ENCODE measurements around the gene ENDOV. TPM values are rescaled to one million over a fixed set of nuclear protein-coding genes. Genes with fewer than 3 reads are reported as not detected.

The ENDOV gene
- total RNA-seq, 1 donor from 2014 or later = 9.9 TPM

- DNase-seq = no peak
Measured at GRCh38 chr17:80468242-80468641, 53.3 kb downstream of the ENDOV start.

DNA sequence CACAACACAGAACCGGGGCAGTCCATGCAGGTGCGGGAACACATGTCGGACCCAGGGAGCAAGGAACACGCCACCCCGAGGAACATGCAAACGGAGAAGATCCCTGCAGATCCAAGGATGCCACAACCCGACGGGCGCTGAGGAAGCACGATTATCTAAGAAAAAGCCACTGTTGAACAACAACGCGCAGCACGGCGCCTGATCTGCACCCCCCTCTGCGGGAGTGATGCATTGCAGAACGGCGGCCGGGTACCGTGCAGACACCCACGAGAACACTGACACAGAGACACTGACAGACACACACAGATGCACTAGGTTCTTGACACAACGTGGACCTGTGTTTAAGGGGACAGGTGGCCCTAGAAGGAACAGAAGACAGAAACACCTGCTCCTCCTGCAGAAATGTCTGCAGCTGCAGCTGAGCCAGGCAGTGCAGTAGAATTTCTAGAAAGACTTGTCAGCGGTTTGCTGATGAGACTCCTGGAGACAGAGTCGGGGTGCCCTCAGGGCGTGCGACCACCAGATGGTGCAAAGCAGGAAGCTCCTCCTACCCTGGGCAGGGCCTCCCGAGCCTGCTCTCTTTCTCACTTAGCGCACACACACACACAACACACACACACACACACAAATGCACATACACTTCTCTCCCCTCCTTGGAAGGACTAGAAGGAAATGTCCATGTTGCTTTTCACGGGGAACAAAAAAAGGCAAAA is 54.0 kb downstream of the ENDOV start:
- DNase-seq = no peak

- DNase-seq = no peak
Measured at GRCh38 chr17:80469667-80470066, 54.7 kb downstream of the ENDOV start.

- DNase-seq = no peak
Measured at GRCh38 chr17:80470603-80471002, 55.6 kb downstream of the ENDOV start.

DNA sequence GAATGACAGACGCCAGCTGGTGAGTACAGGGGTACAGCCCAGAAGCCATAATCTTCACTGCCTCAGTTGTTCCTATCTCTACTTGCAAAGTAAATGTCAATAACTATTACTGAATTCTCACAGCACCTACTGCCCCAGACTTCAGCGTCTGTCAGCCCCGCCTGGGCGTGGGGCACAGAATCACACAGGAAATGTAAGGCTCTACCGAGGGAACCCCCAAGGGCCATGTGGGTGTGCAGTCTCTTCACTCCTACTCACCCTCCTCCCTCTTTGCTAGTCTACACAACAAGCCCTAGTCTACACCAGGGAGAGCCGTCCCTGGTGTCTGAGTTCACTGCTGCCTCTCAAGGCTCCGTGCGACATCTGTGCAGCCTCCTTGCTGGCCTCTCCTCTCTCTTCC is 57.0 kb downstream of the ENDOV start:
- no peak for DNase-seq

DNA sequence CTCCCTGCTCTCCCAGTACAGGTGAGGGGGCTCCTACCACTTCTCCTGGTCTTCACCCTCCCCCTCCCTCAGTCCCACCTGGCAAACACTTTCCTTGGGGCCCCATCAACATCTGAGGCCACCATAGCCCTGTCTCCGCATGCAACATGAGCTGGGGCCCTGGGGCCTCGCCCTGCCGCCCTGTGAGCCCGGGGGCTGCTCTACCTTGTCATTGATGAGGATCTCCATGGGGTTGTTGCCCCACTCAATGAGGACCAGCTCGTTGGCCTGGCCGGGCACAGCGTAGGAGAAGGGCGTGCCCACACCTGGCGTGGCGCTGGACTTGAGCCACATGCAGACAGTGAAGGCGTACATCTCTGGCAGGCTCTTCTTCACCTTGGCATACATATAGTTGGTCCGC is 58.0 kb downstream of the ENDOV start:
- no peak for DNase-seq

DNA sequence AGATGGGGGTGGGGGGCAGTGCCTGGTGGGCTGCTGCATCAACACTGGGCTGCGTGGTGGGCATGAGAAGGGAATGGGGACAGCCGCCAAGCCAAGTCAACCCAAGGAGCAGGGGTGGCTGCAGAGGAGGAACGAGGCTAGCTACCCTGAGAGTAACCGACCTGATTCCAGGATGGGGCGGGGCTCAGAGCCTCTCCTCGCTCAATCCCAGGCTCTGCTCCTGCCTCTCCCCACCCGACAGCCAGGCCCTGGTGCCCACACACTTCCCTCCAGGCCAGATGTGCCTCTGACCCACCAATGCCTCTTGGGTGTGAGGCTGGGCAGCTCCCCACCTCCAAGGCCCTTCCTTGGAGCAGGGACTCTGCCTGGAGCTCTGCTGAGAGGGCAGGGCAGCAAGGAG is 58.7 kb downstream of the ENDOV start:
- DNase-seq = no peak

DNA sequence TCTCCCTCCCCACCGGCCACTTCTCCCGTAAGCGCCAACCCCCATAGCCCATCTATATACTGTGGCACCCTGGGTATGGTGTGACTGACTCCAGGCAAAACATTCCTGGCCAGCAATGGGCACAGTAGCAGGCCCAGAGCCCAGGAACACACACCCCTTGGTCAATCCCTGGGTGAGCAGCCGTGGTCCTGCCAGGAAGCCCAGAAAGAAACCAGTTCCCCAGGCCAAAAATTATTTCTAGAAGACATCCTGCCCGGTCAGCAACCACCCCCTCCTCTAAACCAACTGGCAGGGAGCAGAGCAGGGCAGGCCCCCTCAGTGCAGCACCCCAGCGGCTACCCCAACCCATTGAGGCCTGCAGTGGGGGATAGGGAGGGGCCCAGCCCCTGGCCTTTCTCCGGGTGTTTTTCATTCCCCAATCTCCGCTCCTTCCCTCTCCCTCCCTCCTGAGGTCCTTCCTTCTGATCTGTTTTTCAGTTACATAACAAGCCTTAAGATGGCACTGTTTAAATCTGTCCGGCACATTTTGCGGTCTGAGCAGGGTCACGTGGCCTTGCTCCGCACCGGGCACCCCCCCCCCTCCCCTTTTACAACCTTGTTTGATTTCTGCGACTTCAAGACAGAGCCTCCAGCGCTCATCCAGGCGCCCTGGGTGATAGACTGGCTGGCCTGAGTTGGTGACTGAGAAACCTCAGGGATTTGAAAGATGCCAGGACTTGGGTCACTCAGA is 59.4 kb downstream of the ENDOV start:
- DNase-seq = no peak

DNA sequence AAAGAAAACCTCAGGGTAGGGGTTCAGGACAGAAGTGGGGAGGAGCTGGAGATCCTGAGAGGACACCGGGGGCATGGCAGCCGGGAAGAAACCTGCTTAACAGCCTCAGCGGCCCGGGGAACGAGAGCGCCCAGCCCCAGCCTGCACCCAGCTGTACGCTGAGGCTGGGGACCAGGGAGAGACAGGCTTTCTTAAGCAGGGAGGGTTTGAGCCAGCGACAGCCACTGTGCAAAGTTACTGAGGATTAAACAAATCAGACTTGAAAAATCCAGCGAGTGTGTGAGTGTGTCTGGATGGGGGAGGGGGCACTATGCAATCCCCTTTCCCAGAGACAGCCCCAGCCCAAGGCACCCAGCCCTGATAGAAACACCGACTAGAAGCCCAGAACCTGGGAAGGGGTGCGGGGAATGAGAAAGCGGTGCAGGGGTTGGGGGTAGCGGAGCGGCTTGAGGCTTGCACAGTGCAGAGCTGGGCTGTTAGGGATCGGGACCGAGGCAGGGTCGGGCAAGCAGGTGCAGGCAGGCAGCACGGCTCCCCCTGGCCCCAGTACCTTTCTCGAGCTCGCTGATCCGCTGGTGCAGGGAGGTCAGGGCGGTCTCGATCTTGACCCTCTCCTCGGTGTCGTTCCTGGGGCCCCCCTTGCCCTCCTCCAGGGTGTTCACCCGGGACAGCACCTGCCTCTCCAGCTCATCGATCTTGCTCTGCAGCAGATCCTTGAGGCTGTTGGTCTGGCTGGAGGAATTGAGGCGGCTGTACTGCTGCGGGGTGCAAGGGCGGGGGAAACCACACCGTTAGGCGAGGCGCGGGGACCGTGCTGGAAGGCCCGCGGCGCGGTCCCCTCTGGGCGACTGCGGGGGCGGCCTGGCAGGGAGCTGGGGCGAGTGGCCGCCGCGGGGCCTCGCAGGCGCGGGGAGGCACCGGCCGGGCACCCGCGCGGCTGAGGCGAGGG is 60.3 kb downstream of the ENDOV start:
- DNase-seq = no peak

GRCh38 chr17:80475910-80476876 is 61.2 kb downstream of the ENDOV start, which contains the start of gene NPTX1:
TSS of gene NPTX1 (minus strand) at chr17:80476607. CDS start at chr17:80476446, 161 bp downstream.
- no peak for DNase-seq

GRCh38 chr17:80476877-80477646 is 62.1 kb downstream of the ENDOV start:
- no peak for DNase-seq

- no peak for DNase-seq
Measured at GRCh38 chr17:80477647-80478478, 62.9 kb downstream of the ENDOV start.

GRCh38 chr17:80478487-80479245 is 63.7 kb downstream of the ENDOV start:
- no peak for DNase-seq

- DNase-seq = no peak
Measured at GRCh38 chr17:80479246-80479566, 64.2 kb downstream of the ENDOV start.

DNA sequence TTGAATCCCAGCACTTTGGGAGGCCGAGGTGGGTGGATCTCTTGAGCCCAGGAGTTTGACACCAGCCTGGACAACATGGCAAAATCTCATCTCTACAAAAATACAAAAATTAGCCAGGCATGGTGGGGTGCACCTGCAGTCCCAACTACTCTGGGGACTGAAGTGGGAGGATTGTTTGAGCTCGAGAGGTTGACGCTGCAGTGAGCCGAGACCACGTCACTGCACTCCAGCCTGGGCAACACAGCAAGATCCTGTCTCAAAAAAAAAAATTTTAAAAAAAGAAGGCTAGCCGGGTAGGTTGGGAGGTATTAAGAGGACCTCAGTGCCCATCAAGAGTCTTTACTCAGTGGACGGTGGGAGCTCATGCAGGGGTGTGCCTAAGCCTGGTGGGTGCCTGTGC is 65.3 kb downstream of the ENDOV start:
- no peak for DNase-seq

DNA sequence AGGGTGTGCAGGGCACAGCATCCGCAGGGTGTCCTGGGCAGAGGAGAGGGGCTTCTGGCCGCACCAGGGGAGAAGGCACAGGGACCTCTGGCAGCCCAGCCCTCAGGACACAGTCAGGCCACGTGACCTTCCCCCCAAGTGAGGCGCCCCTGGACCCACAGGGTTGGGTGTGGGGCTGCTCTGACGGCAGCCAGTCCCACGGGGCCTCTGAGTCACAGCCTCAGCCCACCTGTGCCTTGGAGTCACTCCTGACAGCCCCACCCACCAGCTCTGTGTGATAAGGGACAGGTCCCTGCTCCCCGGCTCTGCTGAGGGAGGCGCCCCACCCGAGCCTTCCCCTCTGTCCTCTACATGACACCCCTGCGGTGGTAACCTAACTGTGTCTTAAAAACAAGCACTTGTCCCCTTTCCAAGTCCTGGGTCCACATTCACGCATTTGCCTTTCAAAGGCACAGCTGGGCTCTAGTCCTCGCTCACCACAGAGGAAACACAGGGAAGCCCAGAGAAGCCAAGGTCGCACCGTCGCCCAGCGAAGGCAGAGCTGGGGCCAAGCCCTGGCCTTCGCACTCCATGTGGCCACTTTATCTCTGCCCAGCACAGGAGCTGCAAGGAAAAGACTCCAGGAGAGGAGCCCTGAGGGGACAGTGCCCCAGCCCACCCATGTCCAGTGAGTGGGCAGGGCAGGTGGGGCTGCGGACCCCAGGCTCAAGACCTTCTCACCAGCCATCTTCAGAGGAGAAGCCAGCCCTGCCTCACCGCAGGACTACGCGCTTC is 66.5 kb downstream of the ENDOV start:
- DNase-seq = no peak

GRCh38 chr17:80482058-80482318 is 67.0 kb downstream of the ENDOV start:
- DNase-seq = no peak

DNA sequence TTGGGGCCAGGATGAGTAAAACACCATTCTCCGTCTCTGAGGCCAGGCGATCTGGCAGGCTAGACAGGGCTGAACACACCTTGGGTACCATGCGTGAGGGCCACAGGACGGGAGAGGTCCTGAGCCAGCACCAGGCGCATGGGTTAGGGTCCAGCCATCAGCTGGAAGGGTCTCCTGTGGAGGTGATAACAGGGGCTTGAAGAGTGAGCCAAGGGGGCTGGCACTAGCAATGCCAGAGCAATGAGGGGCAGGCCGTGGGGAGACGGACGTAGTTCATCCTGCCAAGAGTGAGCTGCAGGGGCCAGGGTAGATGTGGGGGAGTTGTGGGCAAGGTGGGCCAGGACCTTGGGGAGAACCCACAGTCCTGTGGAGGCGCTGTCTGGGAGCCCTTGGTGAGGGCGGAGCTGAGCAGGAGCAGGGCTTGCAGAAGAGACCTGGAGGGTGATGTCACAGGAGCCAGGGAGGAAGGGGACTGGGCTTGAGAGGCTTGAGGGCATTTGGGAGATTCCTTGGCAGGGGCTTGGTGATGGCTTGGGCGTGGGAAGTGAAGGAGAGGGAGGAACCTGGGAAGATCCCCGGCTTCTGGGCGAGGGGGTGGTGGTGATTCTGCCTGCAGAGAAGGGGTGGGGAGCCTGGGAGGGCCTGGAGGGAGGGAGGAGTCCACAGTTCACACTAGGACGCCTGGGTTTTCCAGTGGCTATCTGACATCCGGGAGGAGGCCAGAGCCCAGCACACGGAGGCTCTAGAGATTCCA is 67.8 kb downstream of the ENDOV start:
- DNase-seq = no peak

Measured in skin of body (tissue), 2 donors.